GM21526 (cell line): Measurements from ENCODE around the gene TEKT3.

ENCODE experiments used
- ATAC-seq: cut with Tn5 transposase; IDR thresholded peaks from one replicate; pipeline ENCODE4 v1.9.1; 2021; ENCODE audit warnings: moderate library complexity; ENCODE audit not compliant: unreplicated experiment, low FRiP score

Gene TEKT3

DNA sequence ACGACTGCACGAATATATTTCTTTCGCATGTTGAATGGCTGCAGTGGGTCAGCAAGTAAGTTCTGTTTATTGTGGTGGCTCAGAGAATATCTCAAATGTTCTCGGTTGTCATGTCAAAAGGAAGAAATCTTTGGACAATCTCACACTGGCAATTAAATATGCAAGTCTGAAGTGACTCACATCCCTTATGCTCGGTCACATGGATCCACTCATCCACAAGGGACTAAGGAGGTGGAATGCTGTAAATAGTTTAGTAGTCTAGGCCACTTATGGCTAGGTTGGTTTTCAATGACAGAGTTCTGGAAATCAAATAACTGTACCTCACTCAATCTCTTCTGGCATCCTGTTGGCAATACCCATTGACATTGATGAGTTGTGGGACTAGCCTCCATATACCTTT lies 43.2 kb downstream of the TEKT3 start:
- ATAC-seq: no peak

DNA sequence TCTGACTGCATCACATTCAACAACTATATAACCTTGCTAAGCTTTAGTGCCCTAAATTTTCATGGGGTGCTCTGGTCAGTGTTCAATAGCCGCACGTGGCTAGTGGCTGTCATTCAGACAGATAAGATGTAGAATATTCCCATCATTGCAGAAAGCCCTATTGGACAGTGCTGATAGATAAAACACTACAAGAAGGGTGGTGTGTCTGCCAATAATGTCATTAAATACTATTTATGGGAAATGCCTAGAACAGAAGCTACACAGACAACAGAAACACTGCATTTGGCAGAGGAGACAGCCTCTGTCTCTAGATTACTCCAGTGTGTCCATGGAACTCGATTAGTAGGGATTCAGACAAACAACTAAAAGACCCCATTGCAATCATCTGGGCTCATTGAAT lies 47.8 kb downstream of the TEKT3 start:
- ATAC-seq: no peak

- no peak for ATAC-seq
These were observed 49.6 kb downstream of the TEKT3 start for GRCh38 chr17:15291674-15292361.

- ATAC-seq: no peak
These were observed 50.8 kb downstream of the TEKT3 start for GRCh38 chr17:15290605-15291004.

DNA sequence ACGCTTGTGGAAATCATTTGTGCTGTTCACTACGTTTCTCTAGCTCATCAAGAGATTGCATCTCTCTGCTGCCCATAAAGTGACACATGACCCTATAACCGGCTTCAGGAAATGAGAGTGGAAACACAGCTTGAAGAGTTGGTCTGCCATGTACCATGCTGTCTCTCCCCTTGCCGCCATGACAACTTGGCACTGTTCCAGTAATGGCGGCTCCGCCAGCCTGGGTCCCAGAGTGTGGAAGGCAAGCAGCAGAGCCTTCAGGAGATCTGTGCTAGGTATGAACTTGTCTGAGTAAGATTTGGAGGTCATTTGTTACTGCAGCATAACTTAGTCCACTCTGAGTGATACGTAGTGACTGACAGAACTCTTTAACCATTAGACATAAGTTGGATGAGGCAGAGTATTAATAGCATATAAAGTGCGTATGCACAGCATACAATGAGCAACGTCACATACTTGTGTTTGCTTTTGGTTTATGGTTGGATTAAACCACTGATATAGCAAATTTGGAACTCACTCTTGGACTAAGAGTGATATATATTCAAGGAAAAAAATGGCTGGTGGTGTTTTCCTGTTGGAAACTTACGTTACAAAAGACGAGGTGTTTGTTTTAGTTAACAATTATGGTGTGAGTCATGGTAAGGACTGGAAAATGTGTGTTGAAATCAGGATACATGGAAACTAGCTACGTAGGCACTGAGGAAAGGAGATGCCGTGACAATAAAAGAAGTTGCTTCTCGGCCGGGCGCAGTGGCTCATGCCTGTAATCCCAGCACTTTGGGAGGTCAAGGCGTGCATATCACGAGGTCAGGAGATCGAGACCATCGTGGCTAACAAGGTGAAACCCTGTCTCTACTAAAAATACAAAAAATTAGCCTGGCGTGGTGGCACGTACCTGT lies 51.9 kb downstream of the TEKT3 start:
- ATAC-seq: no peak

GRCh38 chr17:15288859-15289258 lies 52.5 kb downstream of the TEKT3 start:
- no peak for ATAC-seq

GRCh38 chr17:15287538-15288267 lies 53.7 kb downstream of the TEKT3 start:
- ATAC-seq: no peak

- ATAC-seq: no peak
These were observed 55.9 kb downstream of the TEKT3 start for GRCh38 chr17:15285466-15285865.

GRCh38 chr17:15284537-15284936 lies 56.9 kb downstream of the TEKT3 start:
- ATAC-seq: no peak

DNA sequence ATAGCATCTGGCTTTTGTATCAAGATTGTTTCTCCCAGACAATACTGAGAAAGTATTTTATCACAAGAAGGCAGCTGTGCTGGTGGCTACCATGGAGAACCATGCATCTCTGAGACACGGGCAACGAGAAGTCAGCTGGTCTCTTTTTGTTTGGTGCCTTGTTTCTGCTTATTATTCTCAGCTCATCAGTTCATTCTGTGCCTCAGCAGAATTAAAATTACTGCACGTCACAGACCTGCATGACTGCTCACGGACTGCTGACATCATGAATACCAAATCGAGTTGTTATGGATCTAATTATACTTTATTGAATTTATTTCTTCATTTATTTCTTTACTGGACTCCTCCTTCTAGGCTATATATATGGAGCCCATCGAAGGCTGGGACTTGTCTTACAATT lies 57.3 kb downstream of the TEKT3 start:
- ATAC-seq: no peak

- no peak for ATAC-seq
These were observed 59.5 kb downstream of the TEKT3 start for GRCh38 chr17:15281909-15282308.

GRCh38 chr17:15278924-15279477 lies 62.4 kb downstream of the TEKT3 start:
- no peak for ATAC-seq

GRCh38 chr17:15278380-15278779 lies 63.0 kb downstream of the TEKT3 start:
- no peak for ATAC-seq

- ATAC-seq: no peak
These were observed 67.4 kb downstream of the TEKT3 start for GRCh38 chr17:15274017-15274416.

- no peak for ATAC-seq
These were observed 68.1 kb downstream of the TEKT3 start for GRCh38 chr17:15273141-15273793.

- ATAC-seq: no peak
These were observed 69.7 kb downstream of the TEKT3 start for GRCh38 chr17:15271741-15272140.

- no peak for ATAC-seq
These were observed 70.6 kb downstream of the TEKT3 start for GRCh38 chr17:15270628-15271381.

DNA sequence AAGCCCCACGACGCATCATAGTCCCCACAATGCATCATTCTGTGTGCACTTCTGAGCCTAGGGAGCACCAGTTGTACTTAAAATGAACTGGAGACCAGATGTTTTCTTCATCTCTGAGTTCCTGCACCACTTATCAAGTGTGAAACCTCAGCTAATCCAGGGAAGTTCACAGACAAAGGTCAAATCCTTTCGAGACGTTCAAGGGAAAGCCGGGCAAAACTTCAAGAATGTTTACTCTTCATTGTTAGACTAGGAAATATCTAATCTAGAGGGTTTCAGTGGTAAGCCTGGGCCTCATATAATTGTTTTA lies 71.7 kb downstream of the TEKT3 start:
- ATAC-seq: no peak

DNA sequence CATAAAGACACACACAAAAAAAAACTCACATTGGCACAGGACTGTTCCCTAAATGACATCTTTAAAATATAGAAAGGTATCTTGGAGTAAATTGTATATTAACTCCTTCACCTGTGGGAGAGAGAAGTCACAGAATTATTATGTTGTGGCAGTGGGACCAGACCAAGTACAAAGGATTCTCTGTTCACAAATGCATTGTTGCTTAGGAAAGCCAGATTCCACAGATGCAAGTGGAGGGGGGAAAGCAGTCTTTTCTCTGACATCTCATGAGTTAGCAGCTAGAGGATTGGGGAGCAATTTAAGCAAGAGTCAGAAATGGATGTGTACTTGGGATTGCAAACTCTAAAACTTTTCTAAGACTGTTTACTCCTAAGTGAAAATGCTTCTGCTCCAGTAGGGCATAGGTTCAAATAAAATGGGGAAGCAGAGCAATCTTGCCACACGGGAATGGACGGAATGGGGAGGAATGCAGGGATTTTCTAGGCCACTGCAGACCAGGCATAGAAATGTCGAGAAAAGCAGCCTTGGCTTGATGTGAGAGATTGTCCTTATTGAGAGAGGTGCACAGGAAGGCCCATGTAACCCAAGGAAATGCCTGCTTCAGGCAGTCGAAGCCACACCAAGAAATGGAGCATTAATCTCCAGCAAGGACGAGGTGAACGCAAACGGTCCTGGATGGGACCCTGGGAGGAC lies 72.2 kb downstream of the TEKT3 start:
- ATAC-seq: no peak
